AG08395 (cell line): ENCODE data around the gene KIAA1958.
"Not testable (repeated sequence)": the region's sequence is repeated elsewhere in the genome, so short reads cannot be mapped to it uniquely, and the experiment has no call there.

Experiments used
- DNase-seq: peaks from one replicate; pipeline ENCODE4 v3.0.0; 2012; ENCODE audit warnings: mixed read lengths, low spot score

The KIAA1958 gene

GRCh38 chr9:112555844-112556482 is 69.3 kb downstream of the KIAA1958 start:
- no peak for DNase-seq

GRCh38 chr9:112556497-112557442 is 70.1 kb downstream of the KIAA1958 start:
- peak; percentile 46 for DNase-seq

- DNase-seq: peak; percentile 71
Measured at GRCh38 chr9:112558476-112558875, 71.8 kb downstream of the KIAA1958 start.

- DNase-seq: no peak
Measured at GRCh38 chr9:112558978-112559377, 72.4 kb downstream of the KIAA1958 start.

- no peak for DNase-seq
Measured at GRCh38 chr9:112559629-112560413, 73.2 kb downstream of the KIAA1958 start.

- no peak for DNase-seq
Measured at GRCh38 chr9:112562235-112562958, 75.8 kb downstream of the KIAA1958 start.

GRCh38 chr9:112569186-112569585 is 82.6 kb downstream of the KIAA1958 start:
- peak; percentile 74 for DNase-seq

- DNase-seq: no peak
Measured at GRCh38 chr9:112570671-112571167, 84.1 kb downstream of the KIAA1958 start.

- DNase-seq: no peak
Measured at GRCh38 chr9:112571624-112572355, 85.2 kb downstream of the KIAA1958 start.

- DNase-seq: no peak
Measured at GRCh38 chr9:112572416-112572815, 85.8 kb downstream of the KIAA1958 start.

GRCh38 chr9:112574008-112574407 is 87.4 kb downstream of the KIAA1958 start:
- DNase-seq: no peak

- no peak for DNase-seq
Measured at GRCh38 chr9:112575107-112575506, 88.5 kb downstream of the KIAA1958 start.

- DNase-seq: no peak
Measured at GRCh38 chr9:112581469-112582176, 95.0 kb downstream of the KIAA1958 start.

- no peak for DNase-seq
Measured at GRCh38 chr9:112582371-112583262, 96.0 kb downstream of the KIAA1958 start.

GRCh38 chr9:112586599-112587155 is 100.0 kb downstream of the KIAA1958 start:
- DNase-seq: peak; percentile 9

GRCh38 chr9:112591875-112592274 is 105.2 kb downstream of the KIAA1958 start:
- not testable (repeated sequence) for DNase-seq

GRCh38 chr9:112599732-112600131 is 113.1 kb downstream of the KIAA1958 start:
- DNase-seq: no peak

- DNase-seq: peak; percentile 11
Measured at GRCh38 chr9:112601636-112602035, 115.0 kb downstream of the KIAA1958 start.

GRCh38 chr9:112604790-112605189 is 118.2 kb downstream of the KIAA1958 start:
- no peak for DNase-seq
